NCI-H146 treated with DMSO at 0.1 percent for 48 hours (cell line): ENCODE measurements around the gene PURA.

Experiments used
- DNase-seq: peaks from one replicate; lab custom pipeline; 2025; ENCODE audit not compliant: unreplicated experiment; lab: John Stamatoyannopoulos, UW

The PURA gene

GRCh38 chr5:140109759-140110645 lies 3.9 kb upstream of the PURA start:
- DNase-seq, result no peak

DNA sequence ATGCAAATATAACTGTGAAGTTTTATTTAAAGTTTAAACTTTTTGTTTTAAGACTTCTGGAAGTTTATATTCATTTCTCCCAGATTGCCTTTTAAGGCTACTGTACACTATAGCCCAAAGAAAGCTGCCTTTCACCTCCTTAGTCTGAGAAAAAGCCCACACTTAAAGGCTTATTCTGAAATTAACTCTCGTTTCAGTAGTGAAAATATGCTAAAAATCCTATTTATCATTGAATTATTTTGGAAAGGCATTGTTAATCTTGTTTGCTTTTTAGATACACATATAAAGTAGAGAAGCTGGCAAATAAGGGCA lies 3.3 kb upstream of the PURA start:
- DNase-seq, result no peak

DNA sequence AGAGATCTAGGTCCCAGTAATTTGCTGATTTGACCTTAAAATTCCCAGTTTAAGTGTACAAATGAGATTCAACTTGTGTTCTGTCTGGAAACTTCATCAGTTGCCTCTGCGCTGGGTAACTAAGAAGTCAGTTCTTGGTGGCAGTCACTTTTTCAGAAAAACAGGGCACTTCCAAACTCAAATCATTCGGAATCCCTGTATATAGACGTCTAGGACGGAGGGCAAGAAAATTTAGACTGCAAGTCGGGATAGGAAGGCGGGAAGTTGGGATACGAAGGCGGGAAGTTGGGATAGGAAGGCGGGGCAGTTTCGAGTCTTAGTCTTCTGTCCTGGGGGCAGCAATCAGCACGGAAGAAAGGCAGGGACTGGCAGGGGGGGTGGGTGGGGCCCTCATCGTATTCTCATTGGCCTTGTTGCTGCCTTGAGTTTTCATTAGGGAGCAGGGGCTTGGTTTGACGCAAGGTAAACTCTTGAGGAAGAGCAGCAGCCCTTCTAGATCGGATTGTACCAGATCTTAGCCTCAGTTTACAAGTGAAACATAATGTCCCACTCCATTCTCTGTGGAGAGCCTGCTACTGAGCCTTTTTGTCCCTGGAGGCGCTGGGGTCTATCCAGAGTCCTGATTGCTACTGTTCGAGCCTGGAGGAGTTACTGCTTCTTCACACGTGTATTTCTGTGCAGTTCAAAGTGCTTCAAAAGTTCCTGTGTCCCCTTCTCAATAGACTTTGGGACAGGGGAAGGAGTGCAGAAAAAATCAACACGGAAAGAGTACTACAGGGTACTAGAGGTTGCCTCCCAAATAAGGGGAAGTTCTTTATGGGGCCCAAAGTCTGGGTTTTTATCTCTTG lies 2.7 kb upstream of the PURA start:
- DNase-seq, result no peak

DNA sequence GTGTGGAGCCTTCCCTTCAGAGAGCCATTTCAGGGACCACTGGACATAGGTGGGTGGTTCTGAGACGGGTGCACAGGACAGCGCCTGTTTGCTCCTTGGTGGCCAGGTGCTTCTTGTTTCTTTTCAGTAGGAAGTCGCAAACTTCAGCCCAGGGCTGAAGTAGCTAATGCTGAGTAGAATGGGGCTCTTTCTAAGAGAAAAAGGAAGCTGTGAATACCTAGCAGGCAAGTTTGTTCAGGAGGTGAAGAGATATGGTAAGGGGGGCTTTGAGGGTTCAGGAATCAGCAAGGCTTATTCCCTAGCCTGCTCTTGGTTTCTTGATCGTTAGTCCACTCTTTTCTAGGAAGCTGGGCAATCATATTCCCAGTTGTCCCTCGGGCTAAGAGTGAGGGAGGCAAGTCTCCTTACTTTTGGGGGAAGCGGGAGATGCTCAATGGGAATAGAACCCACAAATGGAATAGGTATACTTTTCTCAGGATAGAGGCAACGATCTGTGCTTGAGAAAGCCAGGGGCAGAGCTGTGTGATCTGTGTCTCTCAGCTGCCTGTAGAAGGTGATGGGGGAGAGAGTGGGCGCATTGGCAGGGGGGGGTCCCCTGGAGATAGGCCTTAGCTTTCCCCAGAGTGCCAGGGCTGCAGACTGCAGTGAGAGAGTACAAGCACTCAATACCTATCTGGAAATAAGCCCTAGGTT lies 1.9 kb upstream of the PURA start:
- DNase-seq, result no peak

- no peak for DNase-seq
These were observed 1.2 kb upstream of the PURA start for GRCh38 chr5:140112685-140113179.

DNA sequence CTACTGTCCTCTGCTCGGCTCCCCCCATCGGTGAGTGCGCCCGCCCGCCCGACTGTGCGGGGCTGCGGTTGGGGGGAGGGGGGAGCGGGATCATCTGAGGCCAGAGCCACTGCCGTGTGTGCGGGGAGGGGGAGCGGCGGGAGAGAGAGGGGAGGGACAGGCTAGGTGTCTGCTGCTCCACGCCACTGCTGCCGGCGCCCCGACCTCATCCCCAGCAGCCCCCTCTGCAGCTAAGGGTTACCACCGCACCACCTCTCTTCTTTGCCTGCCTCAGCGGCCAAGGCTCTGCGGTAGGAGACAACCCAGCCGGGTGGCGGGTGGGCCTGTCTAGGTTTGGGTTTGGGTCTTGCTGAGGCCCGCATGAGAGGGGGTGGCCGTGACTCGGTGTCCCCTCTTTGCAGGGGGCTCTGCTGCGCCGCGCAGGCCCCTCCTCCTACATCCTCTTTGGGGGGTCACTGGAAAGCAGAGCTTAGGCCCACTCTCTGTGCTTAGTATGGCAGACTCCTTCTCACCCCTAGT lies 670 bp upstream of the PURA start:
- DNase-seq, result no peak

- DNase-seq, result no peak
These were observed 654 bp downstream of the PURA start for GRCh38 chr5:140114341-140115185.

DNA sequence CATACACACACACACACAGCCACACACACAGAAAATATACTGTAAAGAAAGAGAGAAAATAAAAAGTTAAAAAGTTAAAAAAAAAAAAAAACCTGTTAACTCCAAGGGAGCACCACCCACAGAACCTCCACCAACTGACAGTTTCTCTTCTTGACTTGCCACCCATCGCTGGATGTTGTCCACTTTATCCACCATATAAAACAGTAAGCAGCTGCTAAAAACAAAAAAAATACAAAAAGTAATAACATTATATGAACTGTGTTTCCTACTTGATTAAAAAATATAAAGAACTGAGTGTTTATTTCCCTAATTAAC lies 1.2 kb downstream of the PURA start:
- DNase-seq, result no peak

- no peak for DNase-seq
These were observed 2.8 kb downstream of the PURA start for GRCh38 chr5:140116716-140117115.

GRCh38 chr5:140117523-140117922 lies 3.6 kb downstream of the PURA start:
- no peak for DNase-seq

GRCh38 chr5:140118302-140118936 lies 4.5 kb downstream of the PURA start:
- DNase-seq, result no peak

DNA sequence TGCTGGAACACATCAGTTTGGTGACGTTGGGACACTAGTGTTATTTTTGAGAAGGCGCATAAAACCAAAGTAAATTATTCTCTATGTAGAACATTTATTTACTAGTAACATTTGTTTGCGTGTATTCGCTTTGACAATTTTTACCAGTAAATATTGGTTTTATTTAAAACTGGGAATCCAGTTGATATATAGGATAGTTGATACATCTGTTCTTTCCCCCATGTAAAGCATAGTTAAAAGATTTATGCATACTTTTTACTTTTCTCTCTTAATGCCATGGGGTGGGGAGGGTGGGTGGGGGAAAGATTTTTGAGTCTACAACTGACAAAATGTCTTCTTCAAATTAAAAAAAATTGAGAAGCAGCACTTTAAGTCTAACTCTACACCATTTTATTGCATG lies 11.7 kb downstream of the PURA start, which contains the start of gene IGIP:
Gene IGIP, plus strand, starts transcription at position 301 of the 400 bp plus-strand sequence. CDS start 2,540 bp downstream, outside the sequence.
- no peak for DNase-seq

- no peak for DNase-seq
These were observed 12.6 kb downstream of the PURA start for GRCh38 chr5:140126315-140127012.

DNA sequence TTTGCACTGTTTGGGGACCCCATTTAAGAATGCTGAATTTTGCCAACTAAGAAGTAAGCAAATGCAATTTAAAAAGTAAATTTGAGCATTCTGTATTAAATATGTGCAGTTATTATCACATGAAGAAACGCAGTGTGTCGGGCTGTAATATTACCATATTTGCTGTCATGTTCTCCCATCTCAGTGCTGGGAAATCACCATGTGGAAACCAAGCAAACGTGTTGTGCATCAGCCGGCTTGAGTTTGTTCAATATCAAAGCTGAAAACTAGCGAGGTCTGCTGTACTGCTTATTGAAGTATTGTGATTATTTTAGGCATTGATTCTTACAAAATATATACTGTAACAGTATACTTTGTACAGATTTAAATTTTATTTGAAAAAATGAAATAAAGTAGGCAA lies 14.5 kb downstream of the PURA start:
- DNase-seq, result no peak

GRCh38 chr5:140130949-140131733 lies 17.2 kb downstream of the PURA start:
- DNase-seq, result no peak

DNA sequence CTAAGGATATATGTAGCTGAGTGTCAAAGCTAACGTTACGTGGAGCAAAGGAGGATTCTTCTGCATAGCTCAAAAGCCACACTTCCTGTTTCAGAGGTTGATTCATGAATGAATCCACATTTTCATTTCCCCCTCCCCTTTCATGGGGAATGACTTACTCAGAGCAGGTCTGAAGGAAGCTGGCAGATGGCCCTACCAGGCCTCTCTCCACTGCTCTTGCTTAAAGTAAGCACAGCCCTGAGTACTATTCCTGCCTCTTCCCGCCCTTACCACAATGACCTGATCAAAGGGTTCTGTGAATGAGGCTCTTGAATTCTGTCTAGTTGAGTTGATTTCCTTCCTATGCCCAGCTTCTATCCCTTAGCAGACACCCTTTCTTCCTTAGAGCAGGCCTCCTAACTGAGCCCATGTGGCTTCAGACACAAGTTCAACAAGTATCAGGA lies 18.1 kb downstream of the PURA start:
- DNase-seq, result no peak

DNA sequence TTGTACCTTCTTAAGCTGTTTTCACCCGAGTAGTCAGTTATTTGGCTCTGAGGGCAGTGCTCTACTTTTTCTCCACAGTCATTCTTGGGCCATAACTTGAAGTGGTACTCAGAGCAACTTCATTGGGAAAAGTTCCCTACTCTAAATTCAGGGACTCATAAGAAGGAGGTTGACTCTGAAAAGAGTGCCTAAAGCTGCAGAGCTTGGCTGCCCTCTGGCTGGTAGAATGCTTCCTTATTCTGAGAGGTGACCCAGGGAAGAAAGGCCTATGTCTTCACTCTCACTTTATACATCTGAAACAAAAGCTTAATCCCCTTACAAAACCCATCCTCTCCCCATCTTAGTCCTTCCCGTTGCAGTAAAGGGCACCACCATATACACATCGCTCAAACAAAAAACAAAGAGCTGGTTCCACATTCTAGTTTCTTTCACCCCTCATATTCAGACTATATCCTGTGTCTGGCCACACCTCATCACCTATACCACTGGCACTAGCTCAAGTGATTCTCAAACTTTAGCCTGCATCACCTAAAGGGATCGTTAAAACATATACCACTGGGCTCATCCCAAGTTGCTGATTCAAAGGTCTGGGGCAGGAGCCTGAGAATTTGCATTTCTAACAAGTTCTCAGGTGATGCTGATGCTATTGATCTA lies 19.7 kb downstream of the PURA start:
- DNase-seq, result no peak
